ENCODE results near the gene CALHM5. TPM values are rescaled to one million over a fixed set of nuclear protein-coding genes. Genes with fewer than 3 reads are reported as not detected.
A peak's percentile ranks its signal among the peaks of the same experiment; 100 is the strongest.

CALHM5 gene
- total and polyA plus RNA-seq, 5 experiments from 2014 or later: not detected

GRCh38 chr6:116572162-116572561, 60.7 kb downstream of the CALHM5 start:
- Mint-ChIP-seq H3K36me3 (peaks cover 0 to 36% (median 9%) of the 10 kb centered on the region in 3 donors), H3K27ac (peak overlapping the region; percentile 93 to 100 (median 100)), H3K4me3 (peak overlapping the region; percentile 93 to 99 (median 96)), H3K9me3 (no peaks in the 10 kb centered on the region), H3K4me1 (peaks cover 31 to 67% (median 59%) of the 10 kb centered on the region in 4 donors), H3K27me3 (no peaks in the 10 kb centered on the region)
- DNase-seq (peak in 1 of 10 donors; percentile 10), ATAC-seq (no peak)
- POLR2A ChIA-PET: interaction anchor here (0.7 to 4.2 kb wide), 7 partner anchors 9 to 471 kb away, joined by 3 to 66 read pairs (median 8); partner anchors contain the start of genes KPNA5, NT5DC1, TSPYL1 and TSPYL4

Other genes with a start within 250 kb of the CALHM5 start
- gene TSPYL1, start 231.7 kb upstream of the CALHM5 start, total RNA-seq: 100 to 1,000 TPM; 104 to 106 TPM
- gene TSPYL1, start 231.7 kb upstream of the CALHM5 start, polyA plus RNA-seq: 10 to 100 TPM; 28.2 to 49.1 (median 36.7) TPM
- gene DSE, start 140.7 kb upstream of the CALHM5 start, total RNA-seq: 1 to 10 TPM; 6.4 to 9.3 TPM
- gene DSE, start 140.7 kb upstream of the CALHM5 start, polyA plus RNA-seq: 1 to 10 TPM; 3.9 to 4.9 (median 4.0) TPM
- gene CALHM6, start 50.3 kb upstream of the CALHM5 start, total RNA-seq: 1 to 10 TPM; 1.2 to 4.8 TPM
- 10 to 100 TPM in 2 of 3 donors, 1 to 10 TPM in 1; 5.3 to 49.3 (median 13.5) TPM for gene CALHM6, start 50.3 kb upstream of the CALHM5 start, polyA plus RNA-seq
- not detected for gene TRAPPC3L, start 34.0 kb downstream of the CALHM5 start, total RNA-seq
- not detected for gene TRAPPC3L, start 34.0 kb downstream of the CALHM5 start, polyA plus RNA-seq
- gene CALHM4, start 42.1 kb downstream of the CALHM5 start, total RNA-seq: not detected
- gene CALHM4, start 42.1 kb downstream of the CALHM5 start, polyA plus RNA-seq: not detected
- 10 to 100 TPM; 38.0 to 39.0 TPM for gene RWDD1, start 59.9 kb downstream of the CALHM5 start, total RNA-seq
- gene RWDD1, start 59.9 kb downstream of the CALHM5 start, polyA plus RNA-seq: 10 to 100 TPM; 55.7 to 89.3 (median 69.7) TPM
- 1 to 10 TPM; 1.1 to 1.3 TPM for gene RSPH4A, start 104.8 kb downstream of the CALHM5 start, total RNA-seq
- gene RSPH4A, start 104.8 kb downstream of the CALHM5 start, polyA plus RNA-seq: under 1 TPM in 1 of 3 donors, not detected in 2; 0.13 TPM
- 10 to 100 TPM; 11.8 to 12.6 TPM for gene ZUP1, start 157.1 kb downstream of the CALHM5 start, total RNA-seq
- gene ZUP1, start 157.1 kb downstream of the CALHM5 start, polyA plus RNA-seq: 1 to 10 TPM; 2.4 to 4.5 (median 4.1) TPM
- gene KPNA5, start 169.6 kb downstream of the CALHM5 start, total RNA-seq: 10 to 100 TPM; 71.4 to 77.1 TPM
- 10 to 100 TPM; 15.9 to 16.9 (median 15.9) TPM for gene KPNA5, start 169.6 kb downstream of the CALHM5 start, polyA plus RNA-seq

Data from naive thymus-derived CD8-positive, alpha-beta T cell (primary cell).